K562 (cell line): Measurements from ENCODE around the gene TSPAN16. TPM values are rescaled to one million over a fixed set of nuclear protein-coding genes. Genes with fewer than 3 reads are reported as not detected.
A peak's percentile ranks its signal among the peaks of the same experiment; 100 is the strongest.

Experiments
- FOS ChIP-seq: IDR thresholded peaks from 3 replicates; pipeline ENCODE4 v1.6.1; 2011; ENCODE audit not compliant: insufficient read length; ENCODE audit errors: extremely low read depth
- GATAD2A ChIP-seq: fragments of 450-650 bp; IDR thresholded peaks from 2 replicates; pipeline ENCODE4 v1.6.1; 2017
- KLF1 ChIP-seq: fragments of 450-650 bp; IDR thresholded peaks from 2 replicates; pipeline ENCODE4 v1.6.1; 2016; ENCODE audit warnings: missing genetic modification characterization, missing compliant biosample characterization
- MAZ ChIP-seq, 2 experiments: fragments of 450-650 bp in 1 of 2; sonication (generic) in 1 of 2; formaldehyde crosslinking; IDR thresholded peaks in 1 of 2; conservative IDR thresholded peaks in 1 of 2; 2 replicates each; pipeline versions ENCODE4 v1.4.0 to v1.5.0; 2020; ENCODE audit warnings: mild to moderate bottlenecking in 1 of 2, missing genetic modification reagents in 1 of 2
- NCOA4 ChIP-seq: fragments of 450-650 bp; IDR thresholded peaks from 2 replicates; pipeline ENCODE4 v1.6.1; 2018; ENCODE audit warnings: mild to moderate bottlenecking; ENCODE audit not compliant: partially characterized antibody
- PHF20 ChIP-seq: fragments of 450-650 bp; IDR thresholded peaks from 2 replicates; pipeline ENCODE4 v1.6.1; 2018; ENCODE audit not compliant: partially characterized antibody
- RBM34 ChIP-seq: fragments of 200-400 bp; formaldehyde crosslinking; IDR thresholded peaks from 2 replicates; pipeline ENCODE4 v1.6.1; 2018; ENCODE audit warnings: low read length, borderline replicate concordance; ENCODE audit not compliant: insufficient read depth
- SOX6 ChIP-seq: fragments of 450-650 bp; IDR thresholded peaks from 2 replicates; pipeline ENCODE4 v1.6.1; 2014; ENCODE audit warnings: mild to moderate bottlenecking
- TARDBP ChIP-seq: fragments of 450-650 bp; IDR thresholded peaks from 2 replicates; pipeline ENCODE4 v1.6.1; 2016
- ZFP30 ChIP-seq: fragments of 250-450 bp; sonication (Bioruptor Pico); IDR thresholded peaks from 2 replicates; pipeline ENCODE4 v1.8.0; 2022; ENCODE audit warnings: moderate library complexity, mild to moderate bottlenecking, inconsistent platforms, borderline replicate concordance
- ZNF445 ChIP-seq: fragments of 250-450 bp; sonication (Bioruptor Pico); IDR thresholded peaks from 2 replicates; pipeline ENCODE4 v1.4.0; 2020; ENCODE audit warnings: low read depth, mild to moderate bottlenecking, moderate library complexity
- polyA plus RNA-seq, 8 experiments: library from polyadenylated mRNA; depleted of rRNA in 4 of 8; stranded (reverse) in 5 of 8; unstranded in 3 of 8; fragments of >200 nt; fragmentation: Nextera tagmentation in 2 of 8; fragmentation: Illumina TruSeq in 1 of 8; extraction: Ambion mirVana in 2 of 8; extraction: Trizol in 1 of 8; gene quantifications; 2 replicates each; pipeline versions ENCODE4 v1.2.1 to v1.2.3, GENCODE V29; 2011 to 2014; ENCODE audit warnings: inconsistent platforms in 1 of 8, missing spikeins in 1 of 8
- total RNA-seq, 7 experiments: library from RNA; depleted of rRNA in 6 of 7; stranded (reverse); fragments of >200 nt in 6 of 7; fragmentation: Illumina TruSeq in 2 of 7; extraction: Trizol in 2 of 7; gene quantifications; 2 replicates each; pipeline versions ENCODE4 v1.2.1 to v1.2.3, GENCODE V29; 2011 to 2021; ENCODE audit warnings: low replicate concordance in 1 of 7
- TF ChIP-seq, protein P1 (sequence below), 3 experiments: fragments of 200-800 bp in 1 of 3; fragments of 250-450 bp in 1 of 3; fragments of 450-650 bp in 1 of 3; sonication (Bioruptor Pico) in 1 of 3; sonication (Bioruptor generic) in 1 of 3; formaldehyde crosslinking in 1 of 3; IDR thresholded peaks; 2 replicates each; pipeline versions ENCODE4 v1.6.1 to v1.8.0; 2016 to 2022; ENCODE audit warnings: mild to moderate bottlenecking in 2 of 3, missing genetic modification characterization in 2 of 3, missing compliant biosample characterization in 1 of 3, moderate library complexity in 1 of 3
- TF ChIP-seq, protein P2 (sequence below), 2 experiments: fragments of 150-350 bp in 1 of 2; IDR thresholded peaks; 2 replicates each; pipeline ENCODE4 v1.6.1; 2012 to 2016; ENCODE audit warnings: low read depth in 2 of 2, low read length in 2 of 2, mild to moderate bottlenecking in 1 of 2, moderate library complexity in 1 of 2
- TF ChIP-seq, protein P3 (sequence below): fragments of 250-450 bp; sonication (Bioruptor Pico); IDR thresholded peaks from 2 replicates; pipeline ENCODE4 v1.4.0; 2020
- TF ChIP-seq, protein P4 (sequence below): fragments of 450-650 bp; IDR thresholded peaks from 2 replicates; pipeline ENCODE4 v1.6.1; 2017; ENCODE audit warnings: antibody characterized with exemption

Gene TSPAN16
- total and polyA plus RNA-seq, 9 of the 15 experiments (the other 6 are each of a cell fraction or from before 2014, with no cell fraction given) = not detected

DNA sequence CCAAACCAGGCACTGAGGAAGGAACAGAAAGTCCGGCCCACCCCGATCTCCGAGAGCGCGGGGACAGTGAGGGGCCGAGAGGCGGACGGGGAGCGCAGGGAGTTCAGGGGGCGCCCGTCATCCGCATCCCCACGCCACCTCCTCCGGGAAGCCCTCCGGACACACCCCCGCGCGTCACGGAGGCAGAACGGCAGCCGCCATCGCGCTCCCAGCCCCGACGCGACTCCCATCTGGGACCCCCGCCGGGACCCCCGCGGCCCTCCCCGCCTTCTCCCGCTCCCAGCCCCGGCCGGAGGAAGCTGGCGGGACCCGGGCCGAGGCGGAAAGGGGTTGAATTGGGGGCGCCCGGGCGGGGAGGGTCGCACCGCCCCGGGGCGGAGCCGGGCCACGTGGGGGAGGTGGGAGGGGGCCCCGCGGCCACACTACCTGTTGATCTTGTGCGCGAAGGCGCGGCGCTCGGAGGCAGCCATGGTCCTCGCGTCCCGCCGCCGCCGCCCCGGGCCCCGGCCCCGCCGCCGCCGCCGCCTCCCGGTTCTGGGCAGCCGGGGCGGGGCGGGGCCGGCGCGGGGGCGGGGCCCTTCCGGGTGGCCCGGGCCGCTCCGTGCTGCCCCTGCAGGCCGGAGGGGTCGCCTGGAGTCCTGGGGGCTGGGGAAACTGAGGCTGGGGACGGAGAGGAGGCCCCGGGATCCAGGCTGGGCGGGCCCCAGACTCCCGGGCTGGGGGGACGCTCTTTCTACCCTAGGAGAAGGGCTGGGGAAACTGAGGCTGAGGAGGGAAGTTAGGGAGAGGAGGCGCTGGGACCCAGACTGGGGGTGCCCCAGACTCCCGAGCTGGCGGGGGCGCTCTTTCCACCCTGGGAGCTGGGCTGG lies 33.8 kb upstream of the TSPAN16 start, which contains the start of gene DOCK6 (continued):
- TF ChIP-seq, protein P1, sequence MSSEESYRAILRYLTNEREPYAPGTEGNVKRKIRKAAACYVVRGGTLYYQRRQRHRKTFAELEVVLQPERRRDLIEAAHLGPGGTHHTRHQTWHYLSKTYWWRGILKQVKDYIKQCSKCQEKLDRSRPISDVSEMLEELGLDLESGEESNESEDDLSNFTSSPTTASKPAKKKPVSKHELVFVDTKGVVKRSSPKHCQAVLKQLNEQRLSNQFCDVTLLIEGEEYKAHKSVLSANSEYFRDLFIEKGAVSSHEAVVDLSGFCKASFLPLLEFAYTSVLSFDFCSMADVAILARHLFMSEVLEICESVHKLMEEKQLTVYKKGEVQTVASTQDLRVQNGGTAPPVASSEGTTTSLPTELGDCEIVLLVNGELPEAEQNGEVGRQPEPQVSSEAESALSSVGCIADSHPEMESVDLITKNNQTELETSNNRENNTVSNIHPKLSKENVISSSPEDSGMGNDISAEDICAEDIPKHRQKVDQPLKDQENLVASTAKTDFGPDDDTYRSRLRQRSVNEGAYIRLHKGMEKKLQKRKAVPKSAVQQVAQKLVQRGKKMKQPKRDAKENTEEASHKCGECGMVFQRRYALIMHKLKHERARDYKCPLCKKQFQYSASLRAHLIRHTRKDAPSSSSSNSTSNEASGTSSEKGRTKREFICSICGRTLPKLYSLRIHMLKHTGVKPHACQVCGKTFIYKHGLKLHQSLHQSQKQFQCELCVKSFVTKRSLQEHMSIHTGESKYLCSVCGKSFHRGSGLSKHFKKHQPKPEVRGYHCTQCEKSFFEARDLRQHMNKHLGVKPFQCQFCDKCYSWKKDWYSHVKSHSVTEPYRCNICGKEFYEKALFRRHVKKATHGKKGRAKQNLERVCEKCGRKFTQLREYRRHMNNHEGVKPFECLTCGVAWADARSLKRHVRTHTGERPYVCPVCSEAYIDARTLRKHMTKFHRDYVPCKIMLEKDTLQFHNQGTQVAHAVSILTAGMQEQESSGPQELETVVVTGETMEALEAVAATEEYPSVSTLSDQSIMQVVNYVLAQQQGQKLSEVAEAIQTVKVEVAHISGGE (CRISPR knock-in tag; IDR thresholded peaks at IDR 0.05) = no peak
- TF ChIP-seq NCOA4 = no peak
- no peak for TF ChIP-seq SOX6
- no peak for TF ChIP-seq KLF1
- no peak for TF ChIP-seq RBM34
- no peak for TF ChIP-seq FOS
- TF ChIP-seq, protein P2, sequence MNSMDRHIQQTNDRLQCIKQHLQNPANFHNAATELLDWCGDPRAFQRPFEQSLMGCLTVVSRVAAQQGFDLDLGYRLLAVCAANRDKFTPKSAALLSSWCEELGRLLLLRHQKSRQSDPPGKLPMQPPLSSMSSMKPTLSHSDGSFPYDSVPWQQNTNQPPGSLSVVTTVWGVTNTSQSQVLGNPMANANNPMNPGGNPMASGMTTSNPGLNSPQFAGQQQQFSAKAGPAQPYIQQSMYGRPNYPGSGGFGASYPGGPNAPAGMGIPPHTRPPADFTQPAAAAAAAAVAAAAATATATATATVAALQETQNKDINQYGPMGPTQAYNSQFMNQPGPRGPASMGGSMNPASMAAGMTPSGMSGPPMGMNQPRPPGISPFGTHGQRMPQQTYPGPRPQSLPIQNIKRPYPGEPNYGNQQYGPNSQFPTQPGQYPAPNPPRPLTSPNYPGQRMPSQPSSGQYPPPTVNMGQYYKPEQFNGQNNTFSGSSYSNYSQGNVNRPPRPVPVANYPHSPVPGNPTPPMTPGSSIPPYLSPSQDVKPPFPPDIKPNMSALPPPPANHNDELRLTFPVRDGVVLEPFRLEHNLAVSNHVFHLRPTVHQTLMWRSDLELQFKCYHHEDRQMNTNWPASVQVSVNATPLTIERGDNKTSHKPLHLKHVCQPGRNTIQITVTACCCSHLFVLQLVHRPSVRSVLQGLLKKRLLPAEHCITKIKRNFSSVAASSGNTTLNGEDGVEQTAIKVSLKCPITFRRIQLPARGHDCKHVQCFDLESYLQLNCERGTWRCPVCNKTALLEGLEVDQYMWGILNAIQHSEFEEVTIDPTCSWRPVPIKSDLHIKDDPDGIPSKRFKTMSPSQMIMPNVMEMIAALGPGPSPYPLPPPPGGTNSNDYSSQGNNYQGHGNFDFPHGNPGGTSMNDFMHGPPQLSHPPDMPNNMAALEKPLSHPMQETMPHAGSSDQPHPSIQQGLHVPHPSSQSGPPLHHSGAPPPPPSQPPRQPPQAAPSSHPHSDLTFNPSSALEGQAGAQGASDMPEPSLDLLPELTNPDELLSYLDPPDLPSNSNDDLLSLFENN (IDR thresholded peaks at IDR 0.05; ENCODE audit: low read depth in 2 of 2, low read length in 2 of 2) = no peak
- TF ChIP-seq PHF20 = peak; percentile 14
- no peak for TF ChIP-seq ZNF445
- TF ChIP-seq, protein P3, sequence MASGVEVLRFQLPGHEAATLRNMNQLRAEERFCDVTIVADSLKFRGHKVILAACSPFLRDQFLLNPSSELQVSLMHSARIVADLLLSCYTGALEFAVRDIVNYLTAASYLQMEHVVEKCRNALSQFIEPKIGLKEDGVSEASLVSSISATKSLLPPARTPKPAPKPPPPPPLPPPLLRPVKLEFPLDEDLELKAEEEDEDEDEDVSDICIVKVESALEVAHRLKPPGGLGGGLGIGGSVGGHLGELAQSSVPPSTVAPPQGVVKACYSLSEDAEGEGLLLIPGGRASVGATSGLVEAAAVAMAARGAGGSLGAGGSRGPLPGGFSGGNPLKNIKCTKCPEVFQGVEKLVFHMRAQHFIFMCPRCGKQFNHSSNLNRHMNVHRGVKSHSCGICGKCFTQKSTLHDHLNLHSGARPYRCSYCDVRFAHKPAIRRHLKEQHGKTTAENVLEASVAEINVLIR (CRISPR knock-in tag) = no peak
- no peak for TF ChIP-seq GATAD2A
- no peak for TF ChIP-seq ZFP30 (CRISPR knock-in tag)
- TF ChIP-seq MAZ (CRISPR knock-in tag; conservative IDR thresholded peaks at IDR 0.05 in 1 of 2, IDR thresholded peaks at IDR 0.05 in 1 of 2) = peak; percentile 35 to 39; a peak in 2 of 4 replicates
- 0 out of 2 replicates have a peak, but pooled peaks have one; percentile 31 for TF ChIP-seq TARDBP
- TF ChIP-seq, protein P4, sequence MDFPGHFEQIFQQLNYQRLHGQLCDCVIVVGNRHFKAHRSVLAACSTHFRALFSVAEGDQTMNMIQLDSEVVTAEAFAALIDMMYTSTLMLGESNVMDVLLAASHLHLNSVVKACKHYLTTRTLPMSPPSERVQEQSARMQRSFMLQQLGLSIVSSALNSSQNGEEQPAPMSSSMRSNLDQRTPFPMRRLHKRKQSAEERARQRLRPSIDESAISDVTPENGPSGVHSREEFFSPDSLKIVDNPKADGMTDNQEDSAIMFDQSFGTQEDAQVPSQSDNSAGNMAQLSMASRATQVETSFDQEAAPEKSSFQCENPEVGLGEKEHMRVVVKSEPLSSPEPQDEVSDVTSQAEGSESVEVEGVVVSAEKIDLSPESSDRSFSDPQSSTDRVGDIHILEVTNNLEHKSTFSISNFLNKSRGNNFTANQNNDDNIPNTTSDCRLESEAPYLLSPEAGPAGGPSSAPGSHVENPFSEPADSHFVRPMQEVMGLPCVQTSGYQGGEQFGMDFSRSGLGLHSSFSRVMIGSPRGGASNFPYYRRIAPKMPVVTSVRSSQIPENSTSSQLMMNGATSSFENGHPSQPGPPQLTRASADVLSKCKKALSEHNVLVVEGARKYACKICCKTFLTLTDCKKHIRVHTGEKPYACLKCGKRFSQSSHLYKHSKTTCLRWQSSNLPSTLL = no peak
